Fibroblast of lung (primary cell): Measurements from ENCODE around the gene UBR3.

Experiments used
- CTCF ChIP-seq, 2 donors: IDR thresholded peaks in 1 of 2; conservative IDR thresholded peaks in 1 of 2; 1 replicate in 1 of 2; 2 replicates in 1 of 2; pipeline ENCODE4 v1.5.1; 2011 to 2012; ENCODE audit warnings: low read length in 2 of 2, control low read depth in 1 of 2, inconsistent platforms in 1 of 2, low read depth in 1 of 2, mild to moderate bottlenecking in 1 of 2
- EZH2 ChIP-seq: IDR thresholded peaks from 2 replicates; pipeline ENCODE4 v1.5.1; 2012; ENCODE audit warnings: low read length, control low read depth, mild to moderate bottlenecking; ENCODE audit errors: missing control alignments

GRCh38 chr2:170118641-170119040 is 291.4 kb downstream of the UBR3 start:
- no peak for TF ChIP-seq CTCF (conservative IDR thresholded peaks at IDR 0.05 in 1 of 2, IDR thresholded peaks at IDR 0.05 in 1 of 2; ENCODE audit: low read depth in 1 of 2, low read length in 2 of 2)
- no peak for TF ChIP-seq EZH2
